Activated naive CD8-positive, alpha-beta T cell treated with anti-CD3 and anti-CD28 coated beads, Interleukin-2, amount 10 ng/mL, durations not matched to agents 7 days and 5 days (primary cell): Measurements from ENCODE around the gene RRN3. TPM values are rescaled to one million over a fixed set of nuclear protein-coding genes. Genes with fewer than 3 reads are reported as not detected.
"Not testable (repeated sequence)": the region's sequence is repeated elsewhere in the genome, so short reads cannot be mapped to it uniquely, and the experiment has no call there.

ENCODE experiments used
- ATAC-seq: fragments of 150-1000 bp; cut with Tn5 transposase; one replicate; pipeline ENCODE4 v1.10.0; 2021; ENCODE audit warnings: low read depth, moderate library complexity
- POLR2A ChIA-PET: fragments of 350-600 bp; sonication (Branson Sonifier 250); formaldehyde crosslinking; loops from one replicate; lab custom pipeline; 2021; ENCODE audit warnings: antibody characterized with exemption; lab: Charles Lee
- DNase-seq: peaks from one replicate; pipeline ENCODE4 v3.0.0; 2021
- H3K27ac Mint-ChIP-seq: one replicate; pipeline ENCODE4 v1.8.0; 2022; ENCODE audit warnings: mild to moderate bottlenecking, mixed read lengths
- H3K27me3 Mint-ChIP-seq: one replicate; pipeline ENCODE4 v1.8.0; 2022; ENCODE audit warnings: mild to moderate bottlenecking, moderate library complexity, mixed read lengths
- H3K36me3 Mint-ChIP-seq: one replicate; pipeline ENCODE4 v1.8.0; 2021; ENCODE audit warnings: mild to moderate bottlenecking, mixed read lengths
- H3K4me1 Mint-ChIP-seq: one replicate; pipeline ENCODE4 v1.8.0; 2021; ENCODE audit warnings: mixed read lengths
- H3K4me3 Mint-ChIP-seq: one replicate; pipeline ENCODE4 v1.8.0; 2022; ENCODE audit warnings: mild to moderate bottlenecking, moderate library complexity, mixed read lengths
- H3K9me3 Mint-ChIP-seq: one replicate; pipeline ENCODE4 v1.8.0; 2021; ENCODE audit warnings: mixed read lengths
- total RNA-seq, 2 experiments: library from RNA; stranded (reverse); gene quantifications; one replicate each; pipeline ENCODE4 v1.2.3, GENCODE V29; 2021

Gene RRN3, protein sequence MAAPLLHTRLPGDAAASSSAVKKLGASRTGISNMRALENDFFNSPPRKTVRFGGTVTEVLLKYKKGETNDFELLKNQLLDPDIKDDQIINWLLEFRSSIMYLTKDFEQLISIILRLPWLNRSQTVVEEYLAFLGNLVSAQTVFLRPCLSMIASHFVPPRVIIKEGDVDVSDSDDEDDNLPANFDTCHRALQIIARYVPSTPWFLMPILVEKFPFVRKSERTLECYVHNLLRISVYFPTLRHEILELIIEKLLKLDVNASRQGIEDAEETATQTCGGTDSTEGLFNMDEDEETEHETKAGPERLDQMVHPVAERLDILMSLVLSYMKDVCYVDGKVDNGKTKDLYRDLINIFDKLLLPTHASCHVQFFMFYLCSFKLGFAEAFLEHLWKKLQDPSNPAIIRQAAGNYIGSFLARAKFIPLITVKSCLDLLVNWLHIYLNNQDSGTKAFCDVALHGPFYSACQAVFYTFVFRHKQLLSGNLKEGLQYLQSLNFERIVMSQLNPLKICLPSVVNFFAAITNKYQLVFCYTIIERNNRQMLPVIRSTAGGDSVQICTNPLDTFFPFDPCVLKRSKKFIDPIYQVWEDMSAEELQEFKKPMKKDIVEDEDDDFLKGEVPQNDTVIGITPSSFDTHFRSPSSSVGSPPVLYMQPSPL
- 10 to 100 TPM; 31.3 to 31.5 TPM for total RNA-seq

DNA sequence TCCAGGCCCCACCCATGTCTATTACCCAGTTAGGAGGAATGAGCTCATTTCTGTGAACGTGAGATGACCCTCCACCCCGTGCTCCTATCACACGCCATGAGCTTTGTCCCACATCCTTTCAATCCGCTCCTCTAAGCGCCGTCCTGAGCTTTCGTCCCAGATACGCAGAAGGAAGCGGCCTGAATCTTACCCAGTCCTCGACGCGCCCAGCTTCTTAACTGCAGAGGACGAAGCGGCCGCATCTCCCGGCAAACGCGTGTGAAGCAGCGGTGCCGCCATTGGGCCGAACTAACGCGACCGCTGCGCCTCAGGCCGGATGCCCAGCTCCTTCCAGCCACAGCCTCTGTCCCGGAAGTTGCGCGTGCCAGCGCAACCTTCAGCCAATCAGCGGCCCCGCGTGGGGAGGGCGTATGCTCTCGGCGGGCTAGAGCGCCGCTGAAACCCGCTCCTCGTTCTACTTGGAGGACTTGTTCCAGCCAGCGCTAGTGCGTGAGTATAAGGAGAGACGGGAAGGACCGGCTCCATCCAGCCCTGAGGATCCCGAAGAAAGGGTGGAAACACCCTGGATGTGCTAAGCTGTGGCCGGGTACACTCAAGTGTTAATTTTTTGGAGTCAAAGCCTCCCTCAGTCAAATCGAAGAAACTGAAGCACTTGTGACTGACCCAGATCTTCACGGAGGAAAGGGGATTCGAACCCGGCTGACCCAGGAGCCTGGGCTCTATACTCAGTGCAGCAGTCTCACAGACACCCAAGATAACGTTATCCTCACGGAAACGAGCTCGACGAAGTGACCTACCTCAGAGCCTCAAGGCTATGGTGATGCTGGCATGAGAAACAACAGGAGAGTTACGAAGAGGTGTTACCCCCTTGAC, at the start of gene RRN3:
RRN3 (minus strand) TSS at position 318 of the 873 bp plus-strand sequence; CDS start at position 279, 39 bp downstream.
- H3K27ac Mint-ChIP-seq = peak within 1 kb of the TSS; percentile 91
- ATAC-seq = peak; percentile 100
- H3K9me3 Mint-ChIP-seq, H3K27me3 Mint-ChIP-seq, H3K36me3 Mint-ChIP-seq: not testable (repeated sequence)
- DNase-seq = peak; percentile 87
- peaks cover 11% of the 10 kb centered on the region for H3K4me1 Mint-ChIP-seq
- POLR2A ChIA-PET = interaction anchor here (1.5 kb wide), 1 partner anchor 37 kb away, joined by 7 read pairs; the partner anchor contains the start of gene NTAN1
- H3K4me3 Mint-ChIP-seq = peak within 1 kb of the TSS; percentile 88

GRCh38 chr16:15143601-15144091, 49.6 kb upstream of the RRN3 start:
- POLR2A ChIA-PET, ATAC-seq, H3K36me3 Mint-ChIP-seq, H3K27me3 Mint-ChIP-seq, H3K27ac Mint-ChIP-seq, H3K4me1 Mint-ChIP-seq, H3K9me3 Mint-ChIP-seq, DNase-seq, H3K4me3 Mint-ChIP-seq: not testable (repeated sequence)

GRCh38 chr16:15142891-15143600, 49.0 kb upstream of the RRN3 start:
- DNase-seq, H3K4me3 Mint-ChIP-seq, H3K4me1 Mint-ChIP-seq, H3K9me3 Mint-ChIP-seq, ATAC-seq, POLR2A ChIA-PET, H3K27me3 Mint-ChIP-seq, H3K27ac Mint-ChIP-seq, H3K36me3 Mint-ChIP-seq: not testable (repeated sequence)

DNA sequence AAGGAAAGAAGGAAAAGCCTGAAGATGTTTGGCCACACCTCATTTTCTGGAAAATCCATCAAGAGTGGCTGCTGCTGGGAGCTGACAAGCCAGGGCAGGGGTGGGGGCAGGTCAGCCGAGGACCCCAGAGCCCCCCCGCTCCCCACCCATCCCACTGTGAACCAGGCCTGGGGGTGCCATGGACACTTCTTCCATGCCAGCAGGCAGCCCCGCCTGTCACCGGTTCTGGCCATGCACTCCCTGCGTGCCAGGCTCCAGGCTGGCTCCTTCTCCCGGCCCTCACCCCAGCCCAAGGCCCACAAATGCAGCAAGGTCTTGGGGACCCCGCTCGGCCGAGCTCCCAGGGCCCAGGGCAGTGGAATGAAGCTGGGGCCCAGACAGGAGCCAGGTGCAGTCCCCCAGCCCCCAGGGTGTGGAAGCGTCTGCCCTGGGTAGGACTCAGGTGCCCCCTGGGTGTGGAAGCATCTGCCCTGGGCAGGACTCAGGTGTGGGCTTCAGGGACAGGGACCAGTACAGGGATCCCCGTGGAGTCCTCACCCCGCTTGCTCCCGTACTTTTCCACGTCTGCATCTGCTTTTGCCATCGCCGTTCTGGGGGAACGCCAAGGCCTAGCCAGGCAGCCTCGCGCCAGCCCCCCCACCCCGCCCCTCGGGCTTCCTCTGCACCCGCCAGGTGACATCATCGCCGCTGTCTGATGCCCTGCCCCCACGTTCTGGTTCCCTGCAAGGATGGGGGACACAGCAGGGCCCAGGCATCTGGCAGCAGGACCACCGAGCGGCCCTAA, 48.2 kb upstream of the RRN3 start:
- DNase-seq, H3K27me3 Mint-ChIP-seq, H3K4me3 Mint-ChIP-seq, ATAC-seq, H3K36me3 Mint-ChIP-seq, H3K9me3 Mint-ChIP-seq, H3K4me1 Mint-ChIP-seq, H3K27ac Mint-ChIP-seq, POLR2A ChIA-PET: not testable (repeated sequence)

GRCh38 chr16:15141586-15141985, 47.5 kb upstream of the RRN3 start:
- Mint-ChIP-seq H3K27me3 (no peaks in the 10 kb centered on the region), H3K27ac (no peak overlapping the region), H3K4me1 (no peaks in the 10 kb centered on the region), H3K4me3 (no peak overlapping the region), H3K9me3 (no peaks in the 10 kb centered on the region), H3K36me3 (no peaks in the 10 kb centered on the region)
- no peak for DNase-seq
- POLR2A ChIA-PET = no interaction called here
- ATAC-seq = no peak

- POLR2A ChIA-PET, H3K4me1 Mint-ChIP-seq, H3K4me3 Mint-ChIP-seq, H3K27me3 Mint-ChIP-seq, H3K36me3 Mint-ChIP-seq, DNase-seq, H3K9me3 Mint-ChIP-seq, ATAC-seq: not testable (repeated sequence)
- H3K27ac Mint-ChIP-seq = peak overlapping the region; percentile 60
Observed at GRCh38 chr16:15140444-15141365, 46.6 kb upstream of the RRN3 start.

DNA sequence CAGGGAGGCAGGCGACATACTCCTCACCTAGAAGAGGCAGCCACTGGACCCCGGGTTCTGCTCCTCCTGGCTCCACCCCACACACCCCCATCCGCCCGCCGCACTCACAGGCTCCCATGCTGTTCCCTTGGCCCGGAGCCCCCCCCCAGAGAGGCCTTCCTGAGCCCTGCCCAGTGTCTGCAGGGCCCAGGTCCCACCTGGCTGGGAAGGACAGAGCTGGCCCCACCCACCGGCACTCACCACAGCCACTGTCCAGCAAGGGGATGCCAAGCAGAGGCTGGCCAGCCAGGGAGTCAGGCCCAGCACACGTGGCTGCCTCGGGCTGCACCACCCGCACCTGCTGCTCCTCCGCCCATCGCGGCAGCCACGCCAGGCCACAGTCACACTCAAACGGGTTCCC, 43.4 kb upstream of the RRN3 start:
- H3K27ac Mint-ChIP-seq, H3K9me3 Mint-ChIP-seq, POLR2A ChIA-PET, H3K36me3 Mint-ChIP-seq, H3K4me1 Mint-ChIP-seq, ATAC-seq, DNase-seq, H3K27me3 Mint-ChIP-seq, H3K4me3 Mint-ChIP-seq: not testable (repeated sequence)

DNA sequence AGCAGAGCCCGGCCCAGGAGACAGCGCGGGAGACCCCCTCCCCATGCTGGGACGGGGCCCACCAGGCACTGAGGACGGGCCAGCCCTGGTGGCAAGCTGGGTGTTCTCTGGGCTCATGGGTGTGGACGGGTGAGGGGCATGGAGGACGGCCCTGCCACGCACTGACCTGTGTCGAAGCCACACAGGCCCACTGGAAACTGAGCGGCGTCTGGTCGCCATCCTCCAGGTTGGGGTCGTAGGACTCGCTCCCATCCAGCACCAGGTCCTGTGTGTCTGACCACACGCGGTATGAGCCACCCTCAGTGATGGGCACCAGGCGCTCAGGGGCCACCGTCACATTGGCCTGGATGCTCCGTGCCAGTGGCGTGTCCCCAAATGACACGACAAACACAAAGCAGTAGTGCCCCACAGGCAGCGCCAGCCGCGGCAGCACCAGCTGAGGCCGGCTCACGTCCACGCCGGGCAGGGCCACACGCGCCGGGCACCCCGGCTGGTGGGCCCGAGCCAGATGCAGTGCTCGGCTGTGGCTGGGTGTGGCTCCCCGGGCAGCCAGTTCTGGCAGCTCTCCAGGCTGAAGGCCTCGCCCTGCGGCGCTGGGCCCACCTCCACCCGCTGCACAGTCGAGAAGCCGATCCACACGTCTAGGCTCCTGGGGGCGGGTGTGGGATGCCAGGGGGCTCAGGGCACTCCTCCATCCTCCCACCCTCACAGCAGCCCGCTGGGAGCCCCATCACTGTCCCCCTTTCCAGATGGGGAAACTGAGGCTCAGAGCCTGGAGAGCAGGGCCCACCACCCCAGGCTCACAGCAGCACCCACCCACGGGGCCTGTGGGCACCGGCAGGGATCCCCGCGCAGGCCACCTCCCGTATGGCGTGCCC, 41.6 kb upstream of the RRN3 start:
- H3K27me3 Mint-ChIP-seq, H3K4me1 Mint-ChIP-seq, H3K4me3 Mint-ChIP-seq, DNase-seq, H3K36me3 Mint-ChIP-seq, H3K9me3 Mint-ChIP-seq, POLR2A ChIA-PET, H3K27ac Mint-ChIP-seq: not testable (repeated sequence)
- peak; percentile 36 for ATAC-seq

DNA sequence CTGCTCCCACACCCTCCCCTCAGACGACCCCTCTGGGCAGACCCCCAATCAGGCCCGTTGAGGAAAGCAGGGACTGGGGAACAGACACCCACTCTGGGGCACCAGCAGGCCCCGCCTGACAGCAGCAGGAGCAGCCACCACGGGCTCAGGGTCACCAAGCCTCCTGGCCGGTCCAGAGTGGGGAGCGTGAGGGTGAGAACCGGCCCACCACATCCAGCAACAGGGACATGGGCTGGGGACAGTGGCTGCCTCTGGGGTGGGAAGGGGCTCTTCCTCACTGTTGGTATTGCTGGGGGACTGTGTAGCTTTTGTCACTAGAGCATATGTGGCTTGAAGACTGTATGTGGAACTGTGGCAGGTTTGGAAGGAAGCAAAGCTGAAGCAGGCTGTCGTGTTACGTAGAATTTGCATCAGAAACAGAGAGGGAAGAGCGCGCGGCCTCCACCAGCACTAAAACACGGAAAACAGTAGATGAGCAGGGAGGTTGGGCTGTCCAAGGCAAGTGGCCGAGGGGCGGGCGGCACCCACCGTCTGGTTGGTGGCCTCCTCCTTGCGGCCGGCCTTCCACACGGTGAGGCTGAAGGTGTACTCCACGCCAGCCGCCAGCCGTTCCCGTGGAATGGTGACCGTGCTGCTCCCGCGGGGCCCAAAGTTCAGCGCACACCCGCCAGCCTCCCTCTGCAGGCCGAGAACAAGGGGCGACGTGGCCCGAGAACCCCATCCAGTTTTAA, 40.8 kb upstream of the RRN3 start:
- POLR2A ChIA-PET, H3K27ac Mint-ChIP-seq, H3K36me3 Mint-ChIP-seq, ATAC-seq, DNase-seq, H3K4me3 Mint-ChIP-seq, H3K9me3 Mint-ChIP-seq, H3K4me1 Mint-ChIP-seq, H3K27me3 Mint-ChIP-seq: not testable (repeated sequence)

DNA sequence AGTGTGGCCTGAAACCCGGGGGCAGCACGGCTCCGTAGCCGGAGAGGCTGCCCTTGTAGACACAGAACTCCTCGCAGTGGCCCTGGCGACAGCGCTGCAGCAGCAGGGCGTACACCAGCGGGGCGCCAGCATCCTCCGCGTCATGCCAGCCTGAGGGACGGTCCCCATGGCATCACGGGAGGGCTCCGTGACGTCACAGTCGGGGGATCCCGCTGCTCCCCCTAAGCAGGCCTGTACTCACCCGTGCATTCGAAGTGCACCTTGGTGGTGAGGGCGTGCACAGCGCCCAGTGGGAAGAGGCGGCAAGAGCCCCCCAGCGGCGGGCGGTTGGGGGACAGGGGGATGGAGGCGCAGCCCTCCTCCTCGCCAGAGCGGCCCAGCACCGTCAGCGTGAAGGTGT, 39.5 kb upstream of the RRN3 start:
- H3K4me3 Mint-ChIP-seq, H3K27ac Mint-ChIP-seq, ATAC-seq, POLR2A ChIA-PET, H3K9me3 Mint-ChIP-seq, DNase-seq, H3K27me3 Mint-ChIP-seq, H3K4me1 Mint-ChIP-seq, H3K36me3 Mint-ChIP-seq: not testable (repeated sequence)
